HEK293T (cell line): ENCODE results near the gene YY1.

ENCODE experiments used
- ARNT ChIP-seq: fragments of 450-650 bp; IDR thresholded peaks from 2 replicates; pipeline ENCODE4 v1.6.1; 2017; ENCODE audit warnings: mild to moderate bottlenecking
- SUZ12 ChIP-seq: fragments of 450-650 bp; IDR thresholded peaks from 2 replicates; pipeline ENCODE4 v1.6.1; 2016; ENCODE audit warnings: mild to moderate bottlenecking

- TF ChIP-seq SUZ12 (no peak), ARNT (no peak)
Observed at GRCh38 chr14:100240668-100241032, 1.7 kb downstream of the YY1 start.
